HepG2 (cell line): ENCODE results near the gene COL9A3. TPM values are rescaled to one million over a fixed set of nuclear protein-coding genes. Genes with fewer than 3 reads are reported as not detected.

Source experiments
- AKAP8 ChIP-seq: sonication (generic); formaldehyde crosslinking; IDR thresholded peaks from 2 replicates; pipeline ENCODE4 v1.5.1; 2020; ENCODE audit warnings: mild to moderate bottlenecking, missing genetic modification reagents
- ARNTL ChIP-seq: sonication (generic); formaldehyde crosslinking; IDR thresholded peaks from 2 replicates; pipeline ENCODE4 v1.4.0; 2020; ENCODE audit warnings: mild to moderate bottlenecking, missing genetic modification reagents
- CBX2 ChIP-seq, 2 experiments: fragments of 200-600 bp in 1 of 2; sonication (generic); formaldehyde crosslinking in 1 of 2; IDR thresholded peaks; 2 replicates each; pipeline versions ENCODE4 v1.7.0 to v1.8.1; 2018 to 2022; ENCODE audit warnings: low read depth in 2 of 2, low read length in 1 of 2, mild to moderate bottlenecking in 1 of 2, missing genetic modification reagents in 1 of 2
- KAT8 ChIP-seq: IDR thresholded peaks from 2 replicates; pipeline ENCODE4 v1.6.1; 2016; ENCODE audit warnings: missing genetic modification reagents, missing compliant biosample characterization
- KDM2A ChIP-seq: sonication (generic); formaldehyde crosslinking; IDR thresholded peaks from 2 replicates; pipeline ENCODE4 v1.4.0; 2020; ENCODE audit warnings: low read depth, missing genetic modification reagents, borderline replicate concordance
- ZIK1 ChIP-seq: sonication (generic); formaldehyde crosslinking; IDR thresholded peaks from 2 replicates; pipeline ENCODE4 v1.5.0; 2020; ENCODE audit warnings: mild to moderate bottlenecking, low read depth, missing genetic modification reagents, borderline replicate concordance
- ZNF317 ChIP-seq: sonication (generic); formaldehyde crosslinking; IDR thresholded peaks from 2 replicates; pipeline ENCODE4 v1.5.0; 2020; ENCODE audit warnings: mild to moderate bottlenecking, missing genetic modification reagents
- ZNF674 ChIP-seq: sonication (generic); formaldehyde crosslinking; IDR thresholded peaks from 2 replicates; pipeline ENCODE4 v1.5.0; 2020; ENCODE audit warnings: low read depth, mild to moderate bottlenecking, missing genetic modification reagents
- ZNF746 ChIP-seq: sonication (generic); formaldehyde crosslinking; IDR thresholded peaks from 2 replicates; pipeline ENCODE4 v1.8.0; 2022; ENCODE audit warnings: mild to moderate bottlenecking, missing genetic modification reagents
- ZSCAN29 ChIP-seq: sonication (generic); formaldehyde crosslinking; conservative IDR thresholded peaks from 2 replicates; pipeline ENCODE4 v1.4.0; 2020; ENCODE audit warnings: mild to moderate bottlenecking, missing genetic modification reagents
- polyA plus RNA-seq, 8 experiments: library from polyadenylated mRNA; depleted of rRNA in 3 of 8; stranded (reverse) in 7 of 8; unstranded in 1 of 8; fragments of >200 nt; fragmentation: Illumina TruSeq in 4 of 8; extraction: Trizol in 4 of 8; gene quantifications; 2 replicates each; pipeline versions ENCODE4 v1.2.1 to v1.2.3, GENCODE V29; 2011 to 2016; ENCODE audit warnings: low read depth in 4 of 8, missing spikeins in 1 of 8, mixed read lengths in 1 of 8; ENCODE audit not compliant: insufficient read depth in 1 of 8
- total RNA-seq, 5 experiments: library from RNA; depleted of rRNA; stranded (reverse); fragments of >200 nt; fragmentation: Illumina TruSeq; extraction: Trizol; gene quantifications; 2 replicates each; pipeline ENCODE4 v1.2.3, GENCODE V29; 2016; ENCODE audit warnings: low read depth in 1 of 5
- TF ChIP-seq, protein P1 (sequence below): sonication (generic); formaldehyde crosslinking; IDR thresholded peaks from 2 replicates; pipeline ENCODE4 v1.5.1; 2020; ENCODE audit warnings: missing genetic modification reagents, mild to moderate bottlenecking, borderline replicate concordance
- TF ChIP-seq, protein P2 (sequence below): sonication (generic); formaldehyde crosslinking; IDR thresholded peaks from 2 replicates; pipeline ENCODE4 v1.4.0; 2020; ENCODE audit warnings: missing genetic modification reagents
- TF ChIP-seq, protein P3 (sequence below): sonication (generic); formaldehyde crosslinking; IDR thresholded peaks from 2 replicates; pipeline ENCODE4 v1.8.0; 2022; ENCODE audit warnings: mild to moderate bottlenecking, missing genetic modification reagents, moderate library complexity
- TF ChIP-seq, protein P4 (sequence below): sonication (generic); formaldehyde crosslinking; IDR thresholded peaks from 2 replicates; pipeline ENCODE4 v1.5.0; 2020; ENCODE audit warnings: mild to moderate bottlenecking, missing genetic modification reagents, borderline replicate concordance
- TF ChIP-seq, protein P5 (sequence below): sonication (generic); formaldehyde crosslinking; IDR thresholded peaks from 2 replicates; pipeline ENCODE4 v1.5.1; 2020; ENCODE audit warnings: mild to moderate bottlenecking, missing genetic modification reagents, moderate library complexity

Gene COL9A3
- total and polyA plus RNA-seq, 2 of the 13 experiments (the other 11 are each of a cell fraction or from before 2014, with no cell fraction given) = 155 to 204 TPM

DNA sequence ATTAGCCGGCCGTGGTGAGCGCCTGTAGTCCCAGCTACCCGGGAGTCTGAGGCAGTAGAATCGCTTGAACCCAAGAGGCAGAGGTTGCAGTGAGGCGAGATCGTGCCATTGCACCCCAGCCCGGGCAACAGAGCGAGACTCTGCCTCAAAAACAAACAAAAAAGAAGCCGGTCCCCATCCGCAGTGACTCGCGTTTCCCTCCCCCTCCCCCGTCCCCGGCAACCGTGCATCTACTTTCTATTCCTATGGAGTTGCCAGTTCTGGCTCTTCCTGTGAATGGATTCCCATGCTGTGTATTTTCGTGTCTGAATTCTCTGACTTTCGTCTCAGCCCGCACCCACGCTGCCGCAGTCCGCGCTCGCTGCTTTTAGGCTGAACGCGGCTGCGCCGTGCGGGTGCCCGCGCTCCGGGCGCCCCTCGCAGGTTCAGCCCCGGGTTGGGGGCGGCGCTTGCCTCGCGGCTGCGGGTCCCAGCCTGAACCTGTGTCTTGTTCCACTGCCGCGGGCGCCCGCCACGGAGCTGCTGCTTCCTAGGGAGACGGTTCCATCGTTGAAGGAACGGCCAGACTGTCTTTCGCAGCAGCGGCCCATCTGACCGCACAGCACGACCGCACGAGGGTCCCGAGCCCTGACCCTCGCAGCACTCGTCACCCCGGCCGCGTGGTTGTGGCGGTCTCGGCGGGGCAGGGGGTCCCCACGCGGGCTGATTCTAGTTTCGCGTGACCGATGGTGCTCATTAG is 21.7 kb upstream of the COL9A3 start (continued):
- TF ChIP-seq ARNTL (CRISPR knock-in tag) = peak; percentile 48; the same call in 1 of the 2 replicates
- TF ChIP-seq CBX2 (IDR thresholded peaks at IDR 0.05; ENCODE audit: low read depth, low read length) = no peak
- no peak for TF ChIP-seq CBX2 (CRISPR knock-in tag; IDR thresholded peaks at IDR 0.05; ENCODE audit: low read depth)
- TF ChIP-seq, protein P1, sequence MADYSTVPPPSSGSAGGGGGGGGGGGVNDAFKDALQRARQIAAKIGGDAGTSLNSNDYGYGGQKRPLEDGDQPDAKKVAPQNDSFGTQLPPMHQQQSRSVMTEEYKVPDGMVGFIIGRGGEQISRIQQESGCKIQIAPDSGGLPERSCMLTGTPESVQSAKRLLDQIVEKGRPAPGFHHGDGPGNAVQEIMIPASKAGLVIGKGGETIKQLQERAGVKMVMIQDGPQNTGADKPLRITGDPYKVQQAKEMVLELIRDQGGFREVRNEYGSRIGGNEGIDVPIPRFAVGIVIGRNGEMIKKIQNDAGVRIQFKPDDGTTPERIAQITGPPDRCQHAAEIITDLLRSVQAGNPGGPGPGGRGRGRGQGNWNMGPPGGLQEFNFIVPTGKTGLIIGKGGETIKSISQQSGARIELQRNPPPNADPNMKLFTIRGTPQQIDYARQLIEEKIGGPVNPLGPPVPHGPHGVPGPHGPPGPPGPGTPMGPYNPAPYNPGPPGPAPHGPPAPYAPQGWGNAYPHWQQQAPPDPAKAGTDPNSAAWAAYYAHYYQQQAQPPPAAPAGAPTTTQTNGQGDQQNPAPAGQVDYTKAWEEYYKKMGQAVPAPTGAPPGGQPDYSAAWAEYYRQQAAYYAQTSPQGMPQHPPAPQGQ = no peak
- TF ChIP-seq ZNF317 (CRISPR knock-in tag) = no peak
- TF ChIP-seq ZSCAN29 (CRISPR knock-in tag) = peak; percentile 90; the same call in 1 of the 2 replicates
- TF ChIP-seq, protein P2, sequence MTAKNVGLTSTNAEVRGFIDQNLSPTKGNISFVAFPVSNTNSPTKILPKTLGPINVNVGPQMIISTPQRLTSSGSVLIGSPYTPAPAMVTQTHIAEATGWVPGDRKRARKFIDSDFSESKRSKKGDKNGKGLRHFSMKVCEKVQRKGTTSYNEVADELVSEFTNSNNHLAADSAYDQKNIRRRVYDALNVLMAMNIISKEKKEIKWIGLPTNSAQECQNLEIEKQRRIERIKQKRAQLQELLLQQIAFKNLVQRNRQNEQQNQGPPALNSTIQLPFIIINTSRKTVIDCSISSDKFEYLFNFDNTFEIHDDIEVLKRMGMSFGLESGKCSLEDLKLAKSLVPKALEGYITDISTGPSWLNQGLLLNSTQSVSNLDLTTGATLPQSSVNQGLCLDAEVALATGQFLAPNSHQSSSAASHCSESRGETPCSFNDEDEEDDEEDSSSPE (CRISPR knock-in tag) = peak; percentile 68
- peak; percentile 92 for TF ChIP-seq AKAP8 (CRISPR knock-in tag)
- TF ChIP-seq KAT8 (CRISPR knock-in tag) = no peak; the same call in 1 of the 2 replicates
- 0 out of 2 replicates have a peak, but pooled peaks have one; percentile 69 for TF ChIP-seq ZIK1 (CRISPR knock-in tag)
- TF ChIP-seq, protein P3, sequence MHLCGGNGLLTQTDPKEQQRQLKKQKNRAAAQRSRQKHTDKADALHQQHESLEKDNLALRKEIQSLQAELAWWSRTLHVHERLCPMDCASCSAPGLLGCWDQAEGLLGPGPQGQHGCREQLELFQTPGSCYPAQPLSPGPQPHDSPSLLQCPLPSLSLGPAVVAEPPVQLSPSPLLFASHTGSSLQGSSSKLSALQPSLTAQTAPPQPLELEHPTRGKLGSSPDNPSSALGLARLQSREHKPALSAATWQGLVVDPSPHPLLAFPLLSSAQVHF (CRISPR knock-in tag) = peak; percentile 69; the same call in 1 of the 2 replicates
- 0 out of 2 replicates have a peak, but pooled peaks have one; percentile 76 for TF ChIP-seq ZNF674 (CRISPR knock-in tag)
- peak; percentile 72; the same call in 1 of the 2 replicates for TF ChIP-seq ZNF746 (CRISPR knock-in tag)
- TF ChIP-seq, protein P4, sequence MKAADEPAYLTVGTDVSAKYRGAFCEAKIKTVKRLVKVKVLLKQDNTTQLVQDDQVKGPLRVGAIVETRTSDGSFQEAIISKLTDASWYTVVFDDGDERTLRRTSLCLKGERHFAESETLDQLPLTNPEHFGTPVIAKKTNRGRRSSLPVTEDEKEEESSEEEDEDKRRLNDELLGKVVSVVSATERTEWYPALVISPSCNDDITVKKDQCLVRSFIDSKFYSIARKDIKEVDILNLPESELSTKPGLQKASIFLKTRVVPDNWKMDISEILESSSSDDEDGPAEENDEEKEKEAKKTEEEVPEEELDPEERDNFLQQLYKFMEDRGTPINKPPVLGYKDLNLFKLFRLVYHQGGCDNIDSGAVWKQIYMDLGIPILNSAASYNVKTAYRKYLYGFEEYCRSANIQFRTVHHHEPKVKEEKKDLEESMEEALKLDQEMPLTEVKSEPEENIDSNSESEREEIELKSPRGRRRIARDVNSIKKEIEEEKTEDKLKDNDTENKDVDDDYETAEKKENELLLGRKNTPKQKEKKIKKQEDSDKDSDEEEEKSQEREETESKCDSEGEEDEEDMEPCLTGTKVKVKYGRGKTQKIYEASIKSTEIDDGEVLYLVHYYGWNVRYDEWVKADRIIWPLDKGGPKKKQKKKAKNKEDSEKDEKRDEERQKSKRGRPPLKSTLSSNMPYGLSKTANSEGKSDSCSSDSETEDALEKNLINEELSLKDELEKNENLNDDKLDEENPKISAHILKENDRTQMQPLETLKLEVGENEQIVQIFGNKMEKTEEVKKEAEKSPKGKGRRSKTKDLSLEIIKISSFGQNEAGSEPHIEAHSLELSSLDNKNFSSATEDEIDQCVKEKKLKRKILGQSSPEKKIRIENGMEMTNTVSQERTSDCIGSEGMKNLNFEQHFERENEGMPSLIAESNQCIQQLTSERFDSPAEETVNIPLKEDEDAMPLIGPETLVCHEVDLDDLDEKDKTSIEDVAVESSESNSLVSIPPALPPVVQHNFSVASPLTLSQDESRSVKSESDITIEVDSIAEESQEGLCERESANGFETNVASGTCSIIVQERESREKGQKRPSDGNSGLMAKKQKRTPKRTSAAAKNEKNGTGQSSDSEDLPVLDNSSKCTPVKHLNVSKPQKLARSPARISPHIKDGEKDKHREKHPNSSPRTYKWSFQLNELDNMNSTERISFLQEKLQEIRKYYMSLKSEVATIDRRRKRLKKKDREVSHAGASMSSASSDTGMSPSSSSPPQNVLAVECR (CRISPR knock-in tag) = peak; percentile 54; the same call in 1 of the 2 replicates
- TF ChIP-seq KDM2A (CRISPR knock-in tag) = 0 out of 2 replicates have a peak, but pooled peaks have one; percentile 49
- TF ChIP-seq, protein P5, sequence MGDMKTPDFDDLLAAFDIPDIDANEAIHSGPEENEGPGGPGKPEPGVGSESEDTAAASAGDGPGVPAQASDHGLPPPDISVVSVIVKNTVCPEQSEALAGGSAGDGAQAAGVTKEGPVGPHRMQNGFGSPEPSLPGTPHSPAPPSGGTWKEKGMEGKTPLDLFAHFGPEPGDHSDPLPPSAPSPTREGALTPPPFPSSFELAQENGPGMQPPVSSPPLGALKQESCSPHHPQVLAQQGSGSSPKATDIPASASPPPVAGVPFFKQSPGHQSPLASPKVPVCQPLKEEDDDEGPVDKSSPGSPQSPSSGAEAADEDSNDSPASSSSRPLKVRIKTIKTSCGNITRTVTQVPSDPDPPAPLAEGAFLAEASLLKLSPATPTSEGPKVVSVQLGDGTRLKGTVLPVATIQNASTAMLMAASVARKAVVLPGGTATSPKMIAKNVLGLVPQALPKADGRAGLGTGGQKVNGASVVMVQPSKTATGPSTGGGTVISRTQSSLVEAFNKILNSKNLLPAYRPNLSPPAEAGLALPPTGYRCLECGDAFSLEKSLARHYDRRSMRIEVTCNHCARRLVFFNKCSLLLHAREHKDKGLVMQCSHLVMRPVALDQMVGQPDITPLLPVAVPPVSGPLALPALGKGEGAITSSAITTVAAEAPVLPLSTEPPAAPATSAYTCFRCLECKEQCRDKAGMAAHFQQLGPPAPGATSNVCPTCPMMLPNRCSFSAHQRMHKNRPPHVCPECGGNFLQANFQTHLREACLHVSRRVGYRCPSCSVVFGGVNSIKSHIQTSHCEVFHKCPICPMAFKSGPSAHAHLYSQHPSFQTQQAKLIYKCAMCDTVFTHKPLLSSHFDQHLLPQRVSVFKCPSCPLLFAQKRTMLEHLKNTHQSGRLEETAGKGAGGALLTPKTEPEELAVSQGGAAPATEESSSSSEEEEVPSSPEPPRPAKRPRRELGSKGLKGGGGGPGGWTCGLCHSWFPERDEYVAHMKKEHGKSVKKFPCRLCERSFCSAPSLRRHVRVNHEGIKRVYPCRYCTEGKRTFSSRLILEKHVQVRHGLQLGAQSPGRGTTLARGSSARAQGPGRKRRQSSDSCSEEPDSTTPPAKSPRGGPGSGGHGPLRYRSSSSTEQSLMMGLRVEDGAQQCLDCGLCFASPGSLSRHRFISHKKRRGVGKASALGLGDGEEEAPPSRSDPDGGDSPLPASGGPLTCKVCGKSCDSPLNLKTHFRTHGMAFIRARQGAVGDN = peak; percentile 91
